Effector CD4-positive, alpha-beta T cell (primary cell): ENCODE data around the gene ZG16B.

Source experiments
- DNase-seq: peaks from one replicate; pipeline ENCODE4 v3.0.0-alpha.2; 2020

ZG16B gene

GRCh38 chr16:2808181-2808580 lies 21.9 kb upstream of the ZG16B start:
- no peak for DNase-seq

GRCh38 chr16:2809149-2809760 lies 20.8 kb upstream of the ZG16B start:
- DNase-seq = no peak

DNA sequence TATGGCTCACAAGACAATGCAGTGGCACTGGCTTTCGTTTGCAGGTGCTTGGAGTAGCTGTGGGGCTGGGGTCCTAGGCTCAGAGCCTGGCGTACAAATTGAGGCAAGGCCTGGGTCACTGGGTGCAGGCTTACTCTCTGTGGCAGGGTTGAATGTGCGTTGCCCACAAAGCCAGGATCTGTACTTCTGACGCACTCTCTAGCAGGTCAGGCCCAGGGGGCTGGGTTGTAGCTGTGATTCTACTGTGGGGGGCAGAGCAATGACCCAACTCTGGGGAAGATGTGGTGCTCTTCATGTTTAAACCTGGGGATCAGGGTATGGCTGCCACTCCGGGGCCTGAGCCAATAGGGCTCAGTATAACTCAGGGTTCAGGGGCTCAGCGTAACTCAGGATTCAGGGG lies 19.5 kb upstream of the ZG16B start:
- no peak for DNase-seq

GRCh38 chr16:2811703-2812471 lies 18.2 kb upstream of the ZG16B start:
- DNase-seq = no peak

- DNase-seq = no peak
Measured at GRCh38 chr16:2813771-2814221, 16.3 kb upstream of the ZG16B start.

- no peak for DNase-seq
Measured at GRCh38 chr16:2814551-2815298, 15.4 kb upstream of the ZG16B start.

DNA sequence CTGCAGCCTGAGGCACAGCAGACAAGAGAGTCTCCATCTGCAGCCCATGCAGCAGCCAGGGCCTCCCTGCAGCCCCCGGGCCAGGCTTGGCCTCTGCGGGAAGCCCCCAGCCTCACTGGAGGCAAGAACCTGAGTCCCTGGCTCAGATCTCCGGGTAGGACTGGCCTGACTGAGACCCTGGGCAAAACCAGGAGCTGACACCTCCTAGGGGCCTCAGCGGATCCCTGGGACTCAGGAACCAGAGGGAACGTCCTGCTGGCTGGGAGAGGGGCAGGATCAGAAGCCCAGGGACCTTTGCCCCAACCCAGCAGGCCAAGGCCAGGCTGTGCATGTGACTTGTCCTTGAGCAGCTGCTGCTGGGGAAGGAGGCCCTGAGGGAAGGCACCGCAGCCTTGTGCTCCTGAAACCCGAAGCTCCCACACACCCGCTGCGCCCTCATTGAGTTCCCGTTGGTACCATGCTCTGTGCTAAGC lies 14.8 kb upstream of the ZG16B start:
- no peak for DNase-seq

DNA sequence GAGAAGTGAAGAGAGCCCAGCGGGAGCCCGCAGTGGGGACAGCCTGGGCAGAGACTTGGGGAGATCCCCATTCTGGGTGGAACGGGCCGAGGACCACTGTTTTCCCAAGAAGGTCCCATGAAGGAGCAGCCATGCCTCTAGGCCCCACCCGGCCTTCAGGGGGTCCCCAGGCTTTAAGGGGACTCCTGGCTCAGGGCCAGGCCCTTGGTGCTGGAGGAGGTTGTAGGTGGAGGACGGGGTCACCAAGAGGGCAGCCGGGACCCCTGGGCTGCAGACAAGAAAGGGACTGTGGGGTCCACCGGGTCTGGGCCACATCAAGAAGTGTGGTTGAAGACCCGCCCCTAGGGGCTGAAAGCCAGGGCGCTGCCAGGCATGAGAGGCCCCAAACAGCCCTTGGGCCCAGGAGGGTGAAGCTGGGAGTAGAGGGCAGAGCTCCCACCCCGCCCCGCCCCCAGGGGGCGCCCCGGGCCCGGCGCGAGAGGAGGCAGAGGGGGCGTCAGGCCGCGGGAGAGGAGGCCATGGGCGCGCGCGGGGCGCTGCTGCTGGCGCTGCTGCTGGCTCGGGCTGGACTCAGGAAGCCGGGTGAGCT lies 13.3 kb upstream of the ZG16B start, which contains the start of gene PRSS21:
TSS of gene PRSS21 (plus strand) at position 487 of the 589 bp plus-strand sequence. CDS start at position 519, 32 bp downstream.
- DNase-seq = no peak

DNA sequence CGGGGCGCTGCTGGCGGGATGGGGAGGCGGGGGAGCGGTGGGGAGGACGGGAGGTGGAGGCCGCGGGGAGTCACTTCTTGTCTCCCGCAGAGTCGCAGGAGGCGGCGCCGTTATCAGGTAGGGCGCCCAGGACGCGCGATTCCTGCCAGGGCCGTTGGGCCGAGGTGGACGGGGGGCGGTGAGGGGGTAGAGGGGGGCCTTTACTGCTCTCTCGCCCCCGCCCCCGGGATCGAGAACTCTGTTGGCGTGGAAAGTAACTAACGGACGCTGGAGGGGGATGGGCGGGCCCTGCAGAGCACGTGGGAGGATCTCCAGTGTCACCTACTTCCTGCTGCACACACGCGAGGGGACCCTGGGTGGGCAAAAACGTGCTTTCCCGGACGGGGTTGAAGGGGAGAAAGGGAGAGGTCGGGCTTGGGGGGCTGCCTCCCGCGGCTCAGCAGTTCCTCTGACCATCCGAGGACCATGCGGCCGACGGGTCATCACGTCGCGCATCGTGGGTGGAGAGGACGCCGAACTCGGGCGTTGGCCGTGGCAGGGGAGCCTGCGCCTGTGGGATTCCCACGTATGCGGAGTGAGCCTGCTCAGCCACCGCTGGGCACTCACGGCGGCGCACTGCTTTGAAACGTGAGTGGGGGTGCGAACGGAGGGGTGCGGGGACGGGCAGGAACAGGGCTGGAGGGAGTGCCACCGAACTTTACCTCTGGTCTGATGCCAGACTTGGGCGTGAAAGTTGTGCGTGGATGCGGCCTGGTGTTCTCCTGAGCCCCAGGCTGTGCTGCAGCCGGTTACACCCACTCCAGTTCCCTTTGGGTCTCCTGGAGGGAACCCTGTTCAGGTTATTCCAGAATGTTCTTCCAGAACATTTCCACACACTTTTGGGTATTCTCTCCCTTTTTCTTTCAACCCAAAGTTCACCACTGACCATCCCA lies 12.5 kb upstream of the ZG16B start:
- no peak for DNase-seq

GRCh38 chr16:2818272-2818876 lies 11.7 kb upstream of the ZG16B start:
- DNase-seq = no peak

DNA sequence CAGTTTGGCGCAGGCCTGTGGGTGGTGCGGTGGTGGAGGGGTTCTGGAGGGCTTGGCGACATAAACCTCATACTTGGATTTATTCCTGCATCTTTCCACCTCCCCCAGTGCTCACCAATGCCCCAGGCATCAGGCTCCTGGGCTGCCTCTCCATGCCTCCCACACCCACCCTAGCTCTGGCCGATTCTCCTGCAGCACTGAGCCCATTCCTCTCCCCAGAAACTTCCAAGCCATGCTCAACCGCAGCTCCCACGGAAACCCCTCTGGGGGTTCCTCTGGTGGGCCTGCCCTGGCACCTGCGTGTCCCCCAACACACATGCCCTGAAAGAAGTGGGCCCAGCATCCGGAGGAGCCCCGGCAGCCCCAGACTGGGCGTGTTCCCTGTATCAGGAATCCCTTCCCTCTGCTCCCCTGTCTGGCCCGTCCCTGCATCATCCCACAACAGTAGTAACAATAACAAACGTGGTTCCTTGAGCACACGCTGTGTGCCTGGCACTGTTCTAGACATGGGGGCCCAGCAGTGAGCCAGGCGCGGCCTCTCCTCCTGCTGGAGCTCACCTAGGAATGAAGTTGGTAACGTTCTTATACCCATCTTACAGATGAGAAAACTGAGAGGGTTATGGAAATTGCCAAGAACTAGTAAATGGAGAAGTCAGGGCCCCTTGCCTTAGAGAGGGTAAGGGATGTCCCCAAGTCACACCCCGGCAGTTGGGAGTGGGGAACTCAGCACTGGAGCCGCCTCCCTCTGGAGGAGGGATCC lies 10.7 kb upstream of the ZG16B start:
- no peak for DNase-seq

DNA sequence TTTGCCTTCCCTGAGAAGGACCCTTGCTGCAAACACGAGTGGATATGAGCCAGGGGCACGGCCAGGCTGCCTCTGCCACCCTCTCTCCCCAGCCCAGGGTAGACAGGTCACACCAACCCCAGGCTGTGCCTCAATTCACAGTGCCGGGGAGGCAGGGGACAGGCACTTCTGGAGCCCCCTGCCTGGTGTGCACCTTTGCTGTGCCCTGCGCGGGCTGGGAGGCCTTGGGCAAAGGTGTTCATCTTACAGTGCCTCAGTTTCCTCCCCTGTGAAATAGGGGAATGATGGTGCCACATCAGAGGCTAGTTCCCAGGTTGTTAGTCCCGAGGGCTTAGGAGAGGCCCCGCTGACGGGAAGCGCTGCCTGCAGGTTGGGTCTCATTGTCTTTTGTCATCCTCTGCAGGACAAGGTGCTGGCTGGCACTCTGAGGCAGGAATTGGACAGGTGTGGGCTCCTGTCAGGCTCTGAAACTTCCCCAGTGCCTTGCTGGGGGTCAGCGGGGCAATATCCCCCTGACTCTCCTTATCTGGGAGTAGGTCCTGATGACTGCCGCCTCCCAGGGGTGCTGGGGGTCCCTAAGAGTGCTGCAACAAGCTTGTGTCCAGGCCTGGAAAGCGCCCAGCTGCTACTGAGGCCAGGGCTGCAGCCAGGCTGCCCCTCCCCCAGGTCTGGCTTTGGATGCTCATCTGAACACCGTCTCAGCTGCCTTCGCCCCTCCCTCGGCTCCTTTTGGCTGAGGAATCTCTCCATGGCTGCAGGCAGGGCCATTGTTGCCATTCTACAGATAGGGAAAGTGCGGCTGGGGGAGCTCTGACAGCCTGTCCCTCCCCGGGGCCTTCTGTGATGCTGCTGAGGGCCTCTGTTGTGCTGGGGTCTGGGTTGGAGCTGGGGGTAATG lies 9.9 kb upstream of the ZG16B start:
- no peak for DNase-seq

DNA sequence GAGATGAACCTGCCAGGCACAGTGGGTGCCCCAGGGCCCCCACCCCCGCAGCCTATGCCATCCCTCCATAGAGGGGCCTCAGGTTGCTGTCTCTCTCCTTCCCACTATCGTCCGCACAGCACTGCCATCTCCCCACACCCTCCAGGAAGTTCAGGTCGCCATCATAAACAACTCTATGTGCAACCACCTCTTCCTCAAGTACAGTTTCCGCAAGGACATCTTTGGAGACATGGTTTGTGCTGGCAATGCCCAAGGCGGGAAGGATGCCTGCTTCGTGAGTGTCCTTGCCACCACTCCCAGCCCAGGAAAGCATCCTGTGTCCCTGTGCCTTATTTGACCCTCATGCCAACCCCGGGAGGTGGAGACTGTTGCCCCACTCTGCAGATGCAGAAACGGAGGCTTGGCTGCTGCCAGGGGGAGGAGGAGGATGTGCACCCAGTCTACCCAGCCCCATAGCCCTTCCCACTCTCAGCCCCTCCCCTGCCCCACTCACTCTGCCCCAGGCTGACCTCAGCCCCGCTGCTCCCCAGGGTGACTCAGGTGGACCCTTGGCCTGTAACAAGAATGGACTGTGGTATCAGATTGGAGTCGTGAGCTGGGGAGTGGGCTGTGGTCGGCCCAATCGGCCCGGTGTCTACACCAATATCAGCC lies 9.1 kb upstream of the ZG16B start:
- DNase-seq = no peak

GRCh38 chr16:2821487-2822157 lies 8.5 kb upstream of the ZG16B start:
- DNase-seq = no peak

- no peak for DNase-seq
Measured at GRCh38 chr16:2822158-2822495, 8.0 kb upstream of the ZG16B start.

GRCh38 chr16:2822496-2822895 lies 7.6 kb upstream of the ZG16B start:
- DNase-seq = no peak

DNA sequence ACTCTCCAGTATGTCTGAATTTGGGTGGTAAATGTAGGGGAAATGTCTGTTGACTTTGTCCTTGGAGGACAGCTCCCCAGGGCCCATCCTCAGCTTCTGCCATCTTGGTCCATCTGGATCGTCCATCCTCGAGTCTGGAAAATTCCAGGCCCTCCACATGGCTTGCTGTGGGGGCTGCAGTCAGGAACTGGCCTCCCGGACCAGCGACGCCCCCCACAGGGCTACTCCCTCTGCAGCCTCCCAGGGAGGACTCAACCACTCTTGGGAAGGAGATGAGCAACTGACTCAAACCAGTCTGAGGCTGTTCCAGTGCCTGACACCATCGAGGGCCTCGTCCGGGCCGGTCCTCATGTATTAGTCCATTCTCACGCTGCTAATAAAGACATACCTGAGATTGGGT lies 5.5 kb upstream of the ZG16B start:
- no peak for DNase-seq

DNA sequence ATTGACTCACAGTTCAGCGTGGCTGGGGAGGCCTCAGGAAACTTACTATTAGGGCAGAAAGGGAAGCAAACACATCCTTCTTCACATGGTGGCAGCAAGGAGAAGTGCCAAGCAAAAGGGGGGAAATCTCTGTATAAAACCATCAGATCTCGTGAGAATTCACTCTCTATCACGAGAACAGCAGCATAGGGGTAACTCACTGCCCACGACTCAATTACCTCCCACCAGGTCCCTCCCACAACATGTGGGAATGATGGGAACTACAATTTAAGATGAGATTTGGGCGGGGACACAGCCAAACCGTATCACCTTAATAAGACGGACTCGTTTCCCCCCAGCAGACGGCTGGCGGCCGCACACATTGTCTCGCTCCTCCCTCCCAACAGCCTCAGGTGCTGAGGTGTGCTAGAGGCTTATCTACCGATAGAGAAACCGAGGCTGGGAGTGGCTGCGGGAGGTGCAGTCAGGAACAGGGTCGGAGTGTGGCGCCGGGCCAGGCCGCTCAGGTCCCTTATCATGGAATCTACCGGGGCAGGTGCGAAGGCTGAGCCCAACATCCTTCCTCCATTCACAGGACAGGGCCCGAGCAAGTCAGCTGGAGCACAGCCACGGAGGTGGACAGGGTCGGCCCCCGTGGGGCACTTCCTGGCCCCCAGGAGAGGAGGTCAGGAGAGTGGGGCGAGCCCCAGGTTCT lies 4.9 kb upstream of the ZG16B start:
- DNase-seq = no peak
